Keratinocyte (primary cell): ENCODE results near the gene MRPS18A. TPM values are rescaled to one million over a fixed set of nuclear protein-coding genes. Genes with fewer than 3 reads are reported as not detected.
A peak's percentile ranks its signal among the peaks of the same experiment; 100 is the strongest.

Experiments
- DNase-seq: peaks from one replicate; pipeline ENCODE4 v3.0.0-alpha.2; 2011; ENCODE audit warnings: low read depth, missing footprints, low spot score
- FAIRE-seq: peaks from 2 replicates; lab custom pipeline; 2011; peaks lifted over from hg19 to GRCh38; lab: Jason Lieb, UNC
- H2AFZ ChIP-seq: 2 replicates; pipeline ENCODE4 v1.6.0; 2012; ENCODE audit warnings: low read length, control low read depth, inconsistent platforms; ENCODE audit not compliant: control insufficient read depth
- H3K27ac ChIP-seq: 2 replicates; pipeline ENCODE4 v1.5.1; 2011; ENCODE audit warnings: low read length; ENCODE audit not compliant: control insufficient read depth, insufficient read depth
- H3K27me3 ChIP-seq: 3 replicates; pipeline ENCODE4 v1.6.0; 2011; ENCODE audit warnings: low read length; ENCODE audit not compliant: control insufficient read depth, insufficient read depth; ENCODE audit errors: extremely low read depth
- H3K36me3 ChIP-seq, 2 experiments: 2 replicates in 1 of 2; 3 replicates in 1 of 2; pipeline ENCODE4 v1.5.1; 2011; ENCODE audit warnings: low read length in 2 of 2, mild to moderate bottlenecking in 1 of 2; ENCODE audit not compliant: control insufficient read depth in 2 of 2, insufficient read depth in 2 of 2; ENCODE audit errors: extremely low read depth in 1 of 2
- H3K4me1 ChIP-seq: 3 replicates; pipeline ENCODE4 v1.5.1; 2011; ENCODE audit warnings: low read length; ENCODE audit not compliant: control insufficient read depth, insufficient read depth; ENCODE audit errors: extremely low read depth
- H3K4me2 ChIP-seq: 3 replicates; pipeline ENCODE4 v1.6.0; 2011; ENCODE audit warnings: low read depth, low read length; ENCODE audit not compliant: control insufficient read depth, insufficient read depth; ENCODE audit errors: extremely low read depth
- H3K4me3 ChIP-seq, 3 experiments: fragments of 200-600 bp in 1 of 3; sonication (generic) in 1 of 3; 2 replicates in 2 of 3; 3 replicates in 1 of 3; pipeline ENCODE4 v1.5.1; 2011 to 2016; ENCODE audit warnings: low read length in 3 of 3, mild to moderate bottlenecking in 3 of 3, control low read depth in 2 of 3, inconsistent platforms in 1 of 3, low read depth in 1 of 3, mixed read lengths in 1 of 3, mixed run types in 1 of 3, moderate library complexity in 1 of 3; ENCODE audit not compliant: control insufficient read depth in 2 of 3, insufficient read depth in 2 of 3; ENCODE audit errors: extremely low read depth in 1 of 3
- H3K79me2 ChIP-seq: 2 replicates; pipeline ENCODE4 v1.6.0; 2012; ENCODE audit warnings: low read length; ENCODE audit not compliant: control insufficient read depth, insufficient read depth
- H3K9ac ChIP-seq: 3 replicates; pipeline ENCODE4 v1.6.0; 2011; ENCODE audit warnings: low read length; ENCODE audit not compliant: control insufficient read depth, insufficient read depth; ENCODE audit errors: extremely low read depth
- H3K9me1 ChIP-seq: 3 replicates; pipeline ENCODE4 v1.6.0; 2011; ENCODE audit warnings: low read length; ENCODE audit not compliant: control insufficient read depth, insufficient read depth; ENCODE audit errors: extremely low read depth
- H3K9me3 ChIP-seq: 2 replicates; pipeline ENCODE4 v1.5.1; 2012; ENCODE audit warnings: low read depth, low read length; ENCODE audit not compliant: control insufficient read depth
- H4K20me1 ChIP-seq: 3 replicates; pipeline ENCODE4 v1.6.0; 2011; ENCODE audit warnings: low read length; ENCODE audit not compliant: control insufficient read depth, insufficient read depth; ENCODE audit errors: extremely low read depth
- CTCF ChIP-seq, 3 experiments: IDR thresholded peaks in 1 of 3; conservative IDR thresholded peaks in 1 of 3; optimal IDR thresholded peaks in 1 of 3; 2 replicates in 2 of 3; 3 replicates in 1 of 3; pipeline versions ENCODE3 to v1.5.1; 2011; ENCODE audit warnings: low read length in 3 of 3, mild to moderate bottlenecking in 3 of 3, moderate library complexity in 2 of 3, control low read depth in 1 of 3, inconsistent platforms in 1 of 3; ENCODE audit not compliant: insufficient read depth in 2 of 3; ENCODE audit errors: extremely low read depth in 1 of 3
- EZH2 ChIP-seq: IDR thresholded peaks from one replicate; pipeline ENCODE4 v1.6.1; 2012; ENCODE audit warnings: inconsistent platforms, mild to moderate bottlenecking, low read length, moderate library complexity
- dilution Hi-C: fragments of 300-500 bp; cut with MboI; formaldehyde crosslinking; loops from one replicate; pipeline ENCODE4 v1.7.0; 2020; ENCODE audit warnings: low sequenced_read_pairs; ENCODE audit not compliant: extremely low pct_ligation_motif_present
- polyA plus RNA-seq, 5 experiments: library from polyadenylated mRNA; depleted of rRNA in 3 of 5; stranded (reverse) in 3 of 5; stranded (forward) in 1 of 5; unstranded in 1 of 5; fragments of >200 nt; gene quantifications; 1 replicate in 1 of 5; 2 replicates in 3 of 5; 3 replicates in 1 of 5; pipeline versions ENCODE4 v1.2.1 to v1.2.3, GENCODE V29; 2011 to 2012; ENCODE audit warnings: missing spikeins in 2 of 5, low read depth in 1 of 5, low replicate concordance in 1 of 5

MRPS18A gene
- polyA plus RNA-seq, 1 donor (not counting 4 experiments of a cell fraction or from before 2014, with no cell fraction given), result 48.8 TPM

DNA sequence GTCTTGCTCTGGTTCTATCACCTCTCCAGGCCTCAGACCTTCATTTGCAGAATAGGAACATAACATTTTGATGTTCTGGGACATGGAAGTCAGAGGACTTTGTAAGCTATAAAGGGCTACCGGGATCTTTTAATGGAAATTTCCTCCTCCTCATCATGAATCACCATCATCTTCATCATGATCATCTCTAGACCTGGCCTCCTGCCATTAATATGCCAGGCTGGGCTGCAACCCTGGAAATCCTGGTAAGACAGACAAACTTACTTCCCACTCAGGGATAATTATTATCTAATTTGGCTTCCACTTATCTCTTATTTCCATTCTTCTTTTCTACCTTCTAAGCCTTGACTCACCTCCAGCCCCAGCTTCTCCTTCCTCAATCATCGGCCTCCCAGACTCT lies 41.0 kb upstream of the MRPS18A start:
- H3K4me1 ChIP-seq, result peaks cover 40% of the 10 kb centered on the region
- TF ChIP-seq EZH2 (no peak), CTCF (optimal IDR thresholded peaks at IDR 0.05 in 1 of 3, IDR thresholded peaks at IDR 0.05 in 1 of 3, conservative IDR thresholded peaks at IDR 0.05 in 1 of 3; ENCODE audit: extremely low read depth in 1 of 3, insufficient read depth in 2 of 3, low read length in 3 of 3) (no peak)
- H4K20me1 ChIP-seq, result no peaks in the 10 kb centered on the region
- H3K27ac ChIP-seq, result no peak overlapping the region
- H3K27me3 ChIP-seq, result no peaks in the 10 kb centered on the region
- no peaks in the 10 kb centered on the region for H3K9me1 ChIP-seq
- peak overlapping the region; percentile 33 for H3K4me2 ChIP-seq
- DNase-seq, result no peak
- H3K36me3 ChIP-seq, result no peaks in the 10 kb centered on the region
- no peak overlapping the region for H3K9ac ChIP-seq
- FAIRE-seq, result peak; percentile 23
- H3K4me3 ChIP-seq, result no peak overlapping the region
- no peak overlapping the region for H2AFZ ChIP-seq
- no peaks in the 10 kb centered on the region for H3K79me2 ChIP-seq
- dilution Hi-C loops, result no loop called here
- peaks cover 2% of the 10 kb centered on the region for H3K9me3 ChIP-seq

DNA sequence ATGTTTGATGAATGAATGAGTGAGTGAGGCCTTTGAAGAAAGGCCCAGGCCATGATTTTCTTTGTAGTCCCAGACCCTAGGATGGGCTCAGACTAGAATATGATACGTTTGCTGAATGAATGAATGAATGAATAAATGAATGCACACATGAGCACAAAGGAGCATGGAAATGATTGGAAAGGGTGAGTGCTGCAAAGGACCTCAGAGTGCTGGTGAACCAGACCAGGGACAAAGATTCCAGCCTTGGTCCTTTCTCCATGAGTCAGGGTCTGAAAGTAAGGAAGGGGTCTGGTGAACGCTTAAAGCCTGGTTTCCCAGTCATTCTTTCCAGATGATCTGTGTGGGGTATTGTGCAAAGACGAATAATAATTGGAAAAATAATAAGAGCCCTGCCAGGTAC lies 40.0 kb upstream of the MRPS18A start:
- no peaks in the 10 kb centered on the region for H3K27me3 ChIP-seq
- H3K4me3 ChIP-seq, result no peak overlapping the region
- no peak overlapping the region for H3K27ac ChIP-seq
- no peaks in the 10 kb centered on the region for H3K79me2 ChIP-seq
- no peaks in the 10 kb centered on the region for H4K20me1 ChIP-seq
- H3K9me3 ChIP-seq, result peaks cover 2% of the 10 kb centered on the region
- no peak overlapping the region for H3K9ac ChIP-seq
- DNase-seq, result no peak
- no peak for FAIRE-seq
- no peak overlapping the region for H3K4me2 ChIP-seq
- no peak overlapping the region for H2AFZ ChIP-seq
- dilution Hi-C loops, result no loop called here
- no peak for TF ChIP-seq EZH2
- no peak for TF ChIP-seq CTCF (optimal IDR thresholded peaks at IDR 0.05 in 1 of 3, IDR thresholded peaks at IDR 0.05 in 1 of 3, conservative IDR thresholded peaks at IDR 0.05 in 1 of 3; ENCODE audit: extremely low read depth in 1 of 3, insufficient read depth in 2 of 3, low read length in 3 of 3)
- H3K36me3 ChIP-seq, result no peaks in the 10 kb centered on the region
- peaks cover 37% of the 10 kb centered on the region for H3K4me1 ChIP-seq
- no peaks in the 10 kb centered on the region for H3K9me1 ChIP-seq
